Lung (tissue), 12 donors: ENCODE results near the gene SLC38A6. TPM values are rescaled to one million over a fixed set of nuclear protein-coding genes. Genes with fewer than 3 reads are reported as not detected.

Source experiments
- ATAC-seq: fragments of 200-7000 bp; cut with Tn5 transposase; one replicate; pipeline ENCODE4 v1.9.1; 2020; ENCODE audit warnings: moderate number of reproducible peaks; ENCODE audit not compliant: insufficient read depth, low FRiP score
- DNase-seq, 3 donors: peaks; one replicate each; pipeline ENCODE4 v3.0.0-alpha.2; 2013 to 2017
- H3K27ac ChIP-seq, 2 donors: one replicate each; pipeline ENCODE4 v1.5.1; 2013; ENCODE audit warnings: mild to moderate bottlenecking in 2 of 2, moderate library complexity in 2 of 2, control low read depth in 1 of 2, inconsistent platforms in 1 of 2, low read depth in 1 of 2, low read length in 1 of 2
- H3K27me3 ChIP-seq, 3 donors: one replicate each; pipeline ENCODE4 v1.5.1; 2013; ENCODE audit warnings: low read length in 2 of 3; ENCODE audit not compliant: control insufficient read depth in 3 of 3, insufficient read depth in 3 of 3
- H3K36me3 ChIP-seq, 4 donors: one replicate each; pipeline ENCODE4 v1.5.1; 2013; ENCODE audit warnings: low read length in 4 of 4, mild to moderate bottlenecking in 1 of 4, moderate library complexity in 1 of 4; ENCODE audit not compliant: control insufficient read depth in 4 of 4, insufficient read depth in 4 of 4
- H3K4me1 ChIP-seq, 5 donors: one replicate each; pipeline ENCODE4 v1.5.1; 2013; ENCODE audit warnings: low read length in 5 of 5, mild to moderate bottlenecking in 2 of 5, moderate library complexity in 1 of 5; ENCODE audit not compliant: control insufficient read depth in 5 of 5, insufficient read depth in 5 of 5
- H3K4me3 ChIP-seq: one replicate; pipeline ENCODE4 v1.5.1; 2013; ENCODE audit warnings: mild to moderate bottlenecking, control low read depth, moderate library complexity
- H3K9ac ChIP-seq, 2 donors: one replicate each; pipeline ENCODE4 v1.5.1; 2013; ENCODE audit warnings: low read length in 2 of 2, control low read depth in 1 of 2; ENCODE audit not compliant: insufficient read depth in 1 of 2
- H3K9me3 ChIP-seq, 4 donors: one replicate each; pipeline ENCODE4 v1.5.1; 2013; ENCODE audit warnings: low read length in 3 of 4, mild to moderate bottlenecking in 1 of 4, moderate library complexity in 1 of 4; ENCODE audit not compliant: control insufficient read depth in 4 of 4, insufficient read depth in 3 of 4
- WGBS, 2 donors: extraction: QIAGEN DNeasy Blood & Tissue Kit; methylation state at CpG; one replicate each; pipeline ENCODE4 v1.1.7; 2013; 5-methylcytosine and 5-hydroxymethylcytosine counted together
- polyA plus RNA-seq, 2 donors: library from polyadenylated mRNA; stranded (reverse); fragments of 200-250 nt; gene quantifications; one replicate each; pipeline ENCODE4 v1.2.1, GENCODE V29; 2013
- total RNA-seq, 2 donors: library from RNA; depleted of rRNA in 1 of 2; stranded (reverse); fragments of >200 nt in 1 of 2; gene quantifications; one replicate each; pipeline ENCODE4 v1.2.1, GENCODE V29; 2014 to 2021
- TF ChIP-seq, protein P1 (sequence below): IDR thresholded peaks from 2 replicates; pipeline ENCODE4 v1.5.1; 2012; ENCODE audit warnings: mild to moderate bottlenecking; ENCODE audit errors: control extremely low read depth, extremely low read depth
- donor health status: control.
- donor health status: control.
- donor health status: Bipolar disorder and iron deficiency.
- donor health status: healthy.
- donor health status: DM: yes; HTN: yes; CAD: no.

Gene SLC38A6
- total and polyA plus RNA-seq, 4 donors = 10.0 to 62.4 (median 25.0) TPM

DNA sequence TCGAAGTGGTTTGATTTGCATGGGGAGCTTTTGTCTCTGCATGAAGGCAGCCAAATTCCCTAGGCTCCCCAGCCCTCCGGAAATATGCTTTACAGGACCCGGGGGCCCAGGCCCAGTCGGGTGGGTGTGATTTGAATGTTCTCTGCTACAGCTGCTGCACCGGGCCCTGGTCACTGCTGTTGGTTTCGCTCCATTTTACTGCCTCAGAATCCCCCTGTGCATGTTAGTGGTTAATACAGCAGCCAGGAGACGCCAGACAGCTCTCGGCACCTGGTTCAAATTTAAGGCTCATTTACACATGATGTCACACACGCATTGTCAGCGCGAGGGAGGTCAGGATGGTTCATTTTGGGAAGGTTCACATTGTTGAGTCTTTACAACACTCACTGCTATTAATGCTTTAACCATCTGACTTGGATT lies 99.6 kb downstream of the SLC38A6 start:
- Histone ChIP-seq H3K36me3 (peaks cover 0 to 7% (median 1%) of the 10 kb centered on the region in 4 donors), H3K4me3 (no peak overlapping the region), H3K27ac (no peak overlapping the region), H3K9ac (no peak overlapping the region), H3K27me3 (no peaks in the 10 kb centered on the region), H3K9me3 (no peaks in the 10 kb centered on the region), H3K4me1 (no peaks in the 10 kb centered on the region)
- no peak for ATAC-seq
- TF ChIP-seq, protein P1, sequence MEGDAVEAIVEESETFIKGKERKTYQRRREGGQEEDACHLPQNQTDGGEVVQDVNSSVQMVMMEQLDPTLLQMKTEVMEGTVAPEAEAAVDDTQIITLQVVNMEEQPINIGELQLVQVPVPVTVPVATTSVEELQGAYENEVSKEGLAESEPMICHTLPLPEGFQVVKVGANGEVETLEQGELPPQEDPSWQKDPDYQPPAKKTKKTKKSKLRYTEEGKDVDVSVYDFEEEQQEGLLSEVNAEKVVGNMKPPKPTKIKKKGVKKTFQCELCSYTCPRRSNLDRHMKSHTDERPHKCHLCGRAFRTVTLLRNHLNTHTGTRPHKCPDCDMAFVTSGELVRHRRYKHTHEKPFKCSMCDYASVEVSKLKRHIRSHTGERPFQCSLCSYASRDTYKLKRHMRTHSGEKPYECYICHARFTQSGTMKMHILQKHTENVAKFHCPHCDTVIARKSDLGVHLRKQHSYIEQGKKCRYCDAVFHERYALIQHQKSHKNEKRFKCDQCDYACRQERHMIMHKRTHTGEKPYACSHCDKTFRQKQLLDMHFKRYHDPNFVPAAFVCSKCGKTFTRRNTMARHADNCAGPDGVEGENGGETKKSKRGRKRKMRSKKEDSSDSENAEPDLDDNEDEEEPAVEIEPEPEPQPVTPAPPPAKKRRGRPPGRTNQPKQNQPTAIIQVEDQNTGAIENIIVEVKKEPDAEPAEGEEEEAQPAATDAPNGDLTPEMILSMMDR = no peak
- no peak for DNase-seq
- WGBS, 2 donors = 85 to 87% methylated on average over 11 of the region's 11 CpGs

DNA sequence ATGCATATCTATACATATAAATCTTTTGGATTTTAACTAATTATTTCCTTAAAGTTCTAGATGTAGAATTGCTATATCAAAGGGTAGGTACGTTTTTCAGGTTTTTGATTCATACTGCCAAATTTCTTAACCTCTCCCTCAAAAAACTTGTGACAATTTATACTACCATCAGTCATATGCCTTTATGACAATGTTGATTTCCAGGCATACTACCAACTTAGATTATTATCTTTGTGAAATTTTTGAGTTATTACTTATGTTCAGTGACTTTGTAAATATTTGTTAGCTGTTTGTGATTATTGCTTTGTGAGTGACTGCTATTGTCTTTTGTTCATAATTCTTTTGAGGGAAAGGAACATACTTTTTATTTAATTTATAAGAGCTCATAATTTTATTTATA lies 107.0 kb downstream of the SLC38A6 start:
- TF ChIP-seq, protein P1 = no peak
- Histone ChIP-seq H3K36me3 (peaks cover 0 to 7% (median 0%) of the 10 kb centered on the region in 4 donors), H3K27me3 (no peaks in the 10 kb centered on the region), H3K4me1 (peaks cover 0 to 18% (median 2%) of the 10 kb centered on the region in 5 donors), H3K27ac (no peak overlapping the region), H3K4me3 (no peak overlapping the region), H3K9me3 (no peaks in the 10 kb centered on the region), H3K9ac (no peak overlapping the region)
- no peak for ATAC-seq
- WGBS, 2 donors = 91 to 92% methylated on average over 1 of the region's 1 CpG
- no peak for DNase-seq

DNA sequence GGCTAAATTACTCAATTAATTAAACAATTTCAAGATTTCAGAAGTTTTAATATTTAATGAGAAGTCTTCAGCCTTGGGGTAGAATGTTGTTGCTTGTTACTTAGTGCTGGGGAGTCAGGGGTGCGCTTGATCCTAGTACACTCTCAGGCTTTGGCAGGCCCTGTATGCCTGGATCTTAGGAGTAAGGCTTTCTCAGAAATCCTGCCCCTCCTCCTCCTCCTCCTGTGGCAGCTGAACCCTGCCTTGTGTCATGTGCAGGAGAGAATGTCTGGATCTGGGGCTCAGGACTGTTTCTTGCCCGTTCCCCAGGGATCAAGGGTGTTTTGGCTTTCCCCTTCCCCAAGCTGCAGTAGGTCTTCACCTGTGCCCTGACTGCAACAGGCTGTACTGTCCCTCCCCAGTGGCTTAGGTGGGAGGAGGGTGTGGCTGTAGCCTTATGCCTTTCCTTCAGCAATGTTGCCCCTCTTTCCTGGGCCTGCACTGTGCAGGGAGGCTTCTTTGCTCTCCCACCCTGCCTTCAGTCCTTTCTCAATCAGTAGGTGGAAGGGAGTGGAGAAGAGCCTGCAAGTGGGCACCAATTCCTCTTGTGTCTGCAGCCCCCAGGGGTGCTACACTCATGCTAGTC lies 108.2 kb downstream of the SLC38A6 start:
- 95 to 100% methylated on average over 2 of the region's 2 CpGs for WGBS, 2 donors
- DNase-seq = no peak
- no peak for ATAC-seq
- no peaks in the 10 kb centered on the region for H3K9me3 ChIP-seq
- no peak overlapping the region for H3K4me3 ChIP-seq
- H3K27ac ChIP-seq = no peak overlapping the region
- no peaks in the 10 kb centered on the region for H3K27me3 ChIP-seq
- TF ChIP-seq, protein P1 = no peak
- H3K4me1 ChIP-seq = peaks cover 0 to 18% (median 2%) of the 10 kb centered on the region in 5 donors
- H3K9ac ChIP-seq = peak overlapping the region in 1 of 2 donors; percentile 13
- no peaks in the 10 kb centered on the region for H3K36me3 ChIP-seq
